Measurements from ENCODE around the gene ZCCHC14.
"Not testable (repeated sequence)": the region's sequence is repeated elsewhere in the genome, so short reads cannot be mapped to it uniquely, and the experiment has no call there.

Gene ZCCHC14

GRCh38 chr16:87477209-87477981 is 15.4 kb downstream of the ZCCHC14 start:
- DNase-seq (ENCODE audit: low read depth), result not testable (repeated sequence)

- DNase-seq (ENCODE audit: low read depth), result no peak
Measured at GRCh38 chr16:87474566-87474996, 18.2 kb downstream of the ZCCHC14 start.

- no peak for DNase-seq (ENCODE audit: low read depth)
Measured at GRCh38 chr16:87474017-87474416, 18.8 kb downstream of the ZCCHC14 start.

- DNase-seq (ENCODE audit: low read depth), result no peak
Measured at GRCh38 chr16:87472935-87473334, 19.9 kb downstream of the ZCCHC14 start.

- DNase-seq (ENCODE audit: low read depth), result no peak
Measured at GRCh38 chr16:87472142-87472778, 20.6 kb downstream of the ZCCHC14 start.

GRCh38 chr16:87471278-87472141 is 21.3 kb downstream of the ZCCHC14 start:
- DNase-seq (ENCODE audit: low read depth), result no peak

GRCh38 chr16:87470332-87470731 is 22.5 kb downstream of the ZCCHC14 start:
- DNase-seq (ENCODE audit: low read depth), result no peak

GRCh38 chr16:87469169-87469568 is 23.7 kb downstream of the ZCCHC14 start:
- no peak for DNase-seq (ENCODE audit: low read depth)

GRCh38 chr16:87468550-87468949 is 24.3 kb downstream of the ZCCHC14 start:
- DNase-seq (ENCODE audit: low read depth), result no peak

GRCh38 chr16:87466975-87467501 is 25.8 kb downstream of the ZCCHC14 start:
- DNase-seq (ENCODE audit: low read depth), result no peak

- no peak for DNase-seq (ENCODE audit: low read depth)
Measured at GRCh38 chr16:87465879-87466278, 26.9 kb downstream of the ZCCHC14 start.

GRCh38 chr16:87465306-87465705 is 27.5 kb downstream of the ZCCHC14 start:
- DNase-seq (ENCODE audit: low read depth), result no peak

GRCh38 chr16:87464691-87465300 is 28.0 kb downstream of the ZCCHC14 start:
- DNase-seq (ENCODE audit: low read depth), result no peak

GRCh38 chr16:87463722-87464690 is 28.8 kb downstream of the ZCCHC14 start:
- no peak for DNase-seq (ENCODE audit: low read depth)

- no peak for DNase-seq (ENCODE audit: low read depth)
Measured at GRCh38 chr16:87461466-87461991, 31.3 kb downstream of the ZCCHC14 start.

GRCh38 chr16:87460936-87461335 is 31.9 kb downstream of the ZCCHC14 start:
- no peak for DNase-seq (ENCODE audit: low read depth)

- no peak for DNase-seq (ENCODE audit: low read depth)
Measured at GRCh38 chr16:87459833-87460232, 33.0 kb downstream of the ZCCHC14 start.

GRCh38 chr16:87459027-87459426 is 33.8 kb downstream of the ZCCHC14 start:
- DNase-seq (ENCODE audit: low read depth), result no peak

GRCh38 chr16:87458424-87458915 is 34.4 kb downstream of the ZCCHC14 start:
- DNase-seq (ENCODE audit: low read depth), result no peak

- DNase-seq (ENCODE audit: low read depth), result no peak
Measured at GRCh38 chr16:87457709-87458423, 35.0 kb downstream of the ZCCHC14 start.

All from stimulated activated CD8-positive, alpha-beta memory T cell treated with anti-CD3 and anti-CD28 coated beads, Interleukin-12 subunit alpha, Interleukin-12 subunit beta, amount 100 ng/mL, for 1 hour (primary cell).